NCI-H1417 treated with DMSO at 0.1 percent for 48 hours (cell line): Measurements from ENCODE around the gene CEMP1.

ENCODE experiments used
- DNase-seq: peaks from one replicate; lab custom pipeline; 2025; lab: John Stamatoyannopoulos, UW

CEMP1 gene

GRCh38 chr16:2500430-2500917 lies 30.7 kb downstream of the CEMP1 start:
- no peak for DNase-seq

DNA sequence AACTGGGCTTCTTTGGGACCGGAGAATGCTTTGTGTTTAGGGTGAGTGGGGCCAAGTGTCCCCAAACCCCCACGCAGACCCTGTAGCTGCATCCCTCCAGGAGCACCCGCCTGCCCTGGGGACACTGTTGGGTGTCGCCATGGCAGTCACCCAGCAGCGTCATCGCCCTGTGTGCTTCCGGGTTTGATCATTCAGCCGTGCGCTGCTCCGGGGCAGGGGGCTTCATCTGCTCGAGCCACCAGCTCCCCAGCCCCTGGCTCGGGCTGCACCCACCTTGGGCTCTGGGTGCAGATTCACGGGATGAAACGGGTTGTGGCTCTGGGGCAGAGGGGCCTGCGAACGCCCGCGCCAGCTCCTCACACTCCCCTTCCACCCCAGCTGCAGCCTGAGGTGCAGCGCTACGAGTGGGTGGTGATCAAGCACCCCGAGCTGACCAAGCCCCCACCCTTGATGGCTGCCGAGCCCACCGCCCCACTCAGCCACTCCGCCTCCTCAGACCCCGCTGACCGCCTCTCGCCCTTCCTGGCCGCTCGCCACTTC lies 31.2 kb downstream of the CEMP1 start:
- DNase-seq, result no peak

DNA sequence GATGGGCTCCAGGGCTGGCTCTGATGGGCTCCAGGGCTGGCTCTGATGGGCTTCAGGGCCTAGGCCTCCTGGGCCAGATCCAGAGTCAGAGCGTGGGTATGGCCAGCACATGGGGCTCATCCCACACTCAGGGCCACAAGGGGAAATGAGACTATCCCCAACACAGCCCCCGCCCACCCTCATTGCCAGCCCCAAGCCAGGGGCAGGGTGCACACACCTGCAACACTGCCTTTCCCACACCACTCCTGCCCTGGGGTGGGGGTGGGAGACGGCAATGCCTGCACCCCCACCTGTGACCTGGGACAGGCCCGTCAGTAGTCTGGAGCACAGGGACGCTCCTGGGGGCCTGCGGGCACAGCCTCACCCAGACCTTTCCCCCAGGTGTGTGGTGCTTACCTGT lies 31.8 kb downstream of the CEMP1 start:
- no peak for DNase-seq

- no peak for DNase-seq
Observed at GRCh38 chr16:2498531-2499253, 32.5 kb downstream of the CEMP1 start.

DNA sequence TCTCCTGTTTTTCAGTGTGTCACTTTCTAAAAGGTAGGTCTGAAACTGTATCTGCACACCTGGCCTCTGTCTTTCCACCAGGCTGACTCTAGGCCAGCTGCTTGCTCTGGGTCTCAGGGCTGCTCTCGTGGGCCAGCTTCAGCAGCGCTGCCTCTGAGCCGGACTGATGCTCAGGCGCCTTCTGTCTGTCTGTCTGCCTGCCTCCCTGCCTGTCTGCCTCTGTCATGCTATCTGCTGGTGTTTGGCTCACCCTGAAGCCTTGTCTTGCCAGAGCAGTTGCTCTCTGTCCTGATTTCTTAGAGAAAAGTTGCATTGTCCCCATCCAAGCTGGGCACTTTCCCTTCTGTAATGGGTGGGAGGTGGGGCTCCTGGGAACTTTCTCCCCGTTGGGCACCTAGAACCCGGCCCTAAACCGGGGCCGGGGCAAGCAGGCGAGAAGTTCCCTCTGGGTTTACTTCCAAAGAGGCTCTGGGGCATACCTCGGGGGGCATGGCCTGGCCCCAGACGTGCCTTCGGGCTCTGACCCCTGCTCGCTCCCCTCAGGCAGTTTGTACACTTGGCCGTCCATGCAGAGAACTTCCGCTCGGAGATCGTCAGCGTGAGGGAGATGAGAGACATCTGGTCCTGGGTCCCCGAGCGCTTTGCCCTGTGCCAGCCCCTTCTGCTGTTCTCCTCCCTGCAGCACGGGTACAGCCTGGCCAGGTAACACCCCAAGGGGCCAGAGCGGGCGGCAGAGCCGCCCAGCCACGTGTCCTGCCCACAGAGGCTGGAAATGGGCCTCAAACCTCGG lies 33.3 kb downstream of the CEMP1 start:
- DNase-seq, result no peak

DNA sequence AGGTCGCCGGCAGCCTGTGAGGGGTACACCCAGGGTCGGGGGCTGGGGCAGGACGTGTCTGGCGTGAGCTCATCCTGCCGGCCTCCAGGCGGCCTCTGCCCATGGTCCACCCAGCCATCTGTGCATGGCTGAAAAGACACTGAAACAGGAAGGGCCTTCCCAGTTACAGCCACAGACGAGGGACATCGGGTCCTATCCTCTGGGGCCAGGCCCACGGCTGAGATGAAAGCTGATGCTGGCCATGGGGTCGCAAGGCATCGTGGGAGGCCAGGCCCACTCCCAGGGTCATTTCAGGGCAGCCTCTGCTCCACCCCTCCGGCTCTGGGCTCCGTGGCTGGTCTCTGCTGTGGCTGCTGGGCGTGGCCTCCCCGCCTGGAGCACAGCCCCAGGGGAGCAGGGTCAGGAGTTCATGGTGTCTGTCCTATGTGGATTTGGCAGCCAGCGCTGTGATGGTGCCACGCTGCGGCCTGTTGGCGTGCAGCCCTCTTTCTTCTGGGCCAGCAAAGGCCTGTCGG lies 34.0 kb downstream of the CEMP1 start:
- DNase-seq, result no peak

GRCh38 chr16:2496223-2497115 lies 34.7 kb downstream of the CEMP1 start:
- no peak for DNase-seq

GRCh38 chr16:2495041-2495440 lies 36.2 kb downstream of the CEMP1 start:
- no peak for DNase-seq

DNA sequence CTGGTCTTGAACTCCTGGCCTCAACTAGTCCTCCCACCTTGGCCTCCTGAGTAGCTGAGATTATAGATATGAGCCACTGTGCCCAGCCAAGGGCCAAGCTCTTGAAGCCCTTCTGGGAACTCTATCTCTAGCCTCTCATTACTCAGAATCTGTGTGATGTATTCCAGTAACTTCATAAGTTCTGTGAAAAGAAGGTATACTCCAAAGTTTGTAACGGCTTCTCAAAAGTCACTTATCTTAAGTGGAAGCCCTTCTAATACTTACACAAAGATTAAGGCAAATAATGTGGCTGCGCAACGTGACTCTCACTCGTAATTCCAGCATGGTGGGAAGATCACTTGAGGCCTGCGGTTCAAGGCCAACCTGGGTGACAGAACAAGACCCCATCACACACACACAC lies 36.6 kb downstream of the CEMP1 start:
- no peak for DNase-seq

DNA sequence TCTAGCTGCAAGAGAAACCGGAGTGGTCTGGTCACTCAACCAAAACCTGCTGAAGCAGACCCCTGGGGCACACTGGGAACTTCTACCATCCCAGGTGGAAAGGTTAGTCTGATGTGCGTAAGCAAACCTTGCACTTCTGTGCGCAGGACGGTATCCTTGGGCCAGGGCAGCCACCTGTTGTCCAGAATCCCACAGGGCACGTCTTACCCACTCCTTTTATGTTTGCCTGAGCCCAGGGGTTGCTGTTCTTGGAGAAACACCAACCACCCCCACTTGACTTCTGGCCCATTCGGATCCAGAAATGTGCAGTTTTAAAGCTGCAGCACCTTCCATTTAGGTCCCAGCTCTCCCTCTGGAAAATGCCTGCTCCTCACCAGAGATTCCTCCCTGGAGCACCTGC lies 37.6 kb downstream of the CEMP1 start:
- DNase-seq, result no peak

GRCh38 chr16:2492292-2492691 lies 38.9 kb downstream of the CEMP1 start:
- DNase-seq, result no peak

GRCh38 chr16:2490190-2491105 lies 40.8 kb downstream of the CEMP1 start:
- DNase-seq, result no peak

- no peak for DNase-seq
Observed at GRCh38 chr16:2489581-2489980, 41.6 kb downstream of the CEMP1 start.

- no peak for DNase-seq
Observed at GRCh38 chr16:2487903-2488531, 43.2 kb downstream of the CEMP1 start.

DNA sequence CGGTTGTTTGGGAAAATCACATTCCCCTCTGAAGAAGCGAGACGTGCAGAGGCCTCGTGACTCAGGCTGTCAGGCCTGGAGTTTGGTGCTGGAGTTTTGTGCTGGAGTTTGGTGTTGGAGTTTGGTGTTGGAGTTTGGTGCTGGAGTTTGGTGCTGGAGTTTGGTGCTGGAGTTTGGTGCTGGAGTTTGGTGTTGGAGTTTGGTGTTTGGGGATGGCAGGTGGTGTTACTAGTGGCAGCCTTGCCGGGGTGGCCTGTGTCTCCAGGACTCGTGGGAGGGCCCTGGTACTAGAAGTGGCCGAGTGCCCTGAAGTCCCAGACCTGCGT lies 43.7 kb downstream of the CEMP1 start:
- DNase-seq, result no peak

DNA sequence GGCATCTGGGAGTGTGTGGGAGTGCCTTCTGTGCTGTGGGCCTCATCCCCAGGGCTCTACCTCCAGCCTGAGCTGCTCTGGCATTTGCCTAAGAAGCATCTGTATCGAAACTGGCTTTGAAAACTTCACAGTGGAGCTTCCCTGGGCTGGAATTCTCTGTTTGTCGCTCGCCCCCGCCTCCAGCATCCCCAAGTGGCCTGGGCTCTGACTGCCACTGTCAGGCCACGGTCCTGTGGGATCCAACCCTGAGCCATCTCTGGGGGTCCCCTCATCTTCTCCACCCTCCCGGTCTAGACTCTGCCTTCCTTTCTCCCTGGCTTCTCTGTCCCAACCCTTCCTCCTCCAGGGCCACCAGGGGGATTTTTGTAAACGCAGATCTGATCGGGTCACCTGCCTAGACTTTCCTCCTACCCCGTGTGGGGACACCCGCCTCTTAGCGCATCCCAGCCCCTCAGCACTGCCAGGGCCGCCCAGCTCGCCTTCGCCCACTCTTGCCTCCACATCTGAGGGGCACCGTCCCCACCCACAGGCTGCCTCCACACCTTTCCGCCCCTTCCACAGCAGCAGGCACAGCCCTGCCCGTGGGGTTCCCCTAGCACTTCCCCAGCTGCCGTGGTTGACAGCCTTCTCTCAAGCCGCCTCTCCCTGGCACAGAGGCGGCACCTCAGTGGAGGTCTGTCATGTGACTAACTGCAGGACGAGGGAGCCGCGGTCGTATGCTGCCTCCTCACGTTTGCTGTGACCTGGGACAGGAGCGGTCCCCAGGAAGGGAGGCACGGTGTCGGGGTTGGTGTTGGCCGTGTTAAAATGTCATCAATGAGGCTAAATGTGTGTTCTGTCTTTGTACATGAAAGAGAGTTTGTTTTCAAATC lies 44.3 kb downstream of the CEMP1 start:
- DNase-seq, result no peak

- DNase-seq, result no peak
Observed at GRCh38 chr16:2485811-2486507, 45.2 kb downstream of the CEMP1 start.

DNA sequence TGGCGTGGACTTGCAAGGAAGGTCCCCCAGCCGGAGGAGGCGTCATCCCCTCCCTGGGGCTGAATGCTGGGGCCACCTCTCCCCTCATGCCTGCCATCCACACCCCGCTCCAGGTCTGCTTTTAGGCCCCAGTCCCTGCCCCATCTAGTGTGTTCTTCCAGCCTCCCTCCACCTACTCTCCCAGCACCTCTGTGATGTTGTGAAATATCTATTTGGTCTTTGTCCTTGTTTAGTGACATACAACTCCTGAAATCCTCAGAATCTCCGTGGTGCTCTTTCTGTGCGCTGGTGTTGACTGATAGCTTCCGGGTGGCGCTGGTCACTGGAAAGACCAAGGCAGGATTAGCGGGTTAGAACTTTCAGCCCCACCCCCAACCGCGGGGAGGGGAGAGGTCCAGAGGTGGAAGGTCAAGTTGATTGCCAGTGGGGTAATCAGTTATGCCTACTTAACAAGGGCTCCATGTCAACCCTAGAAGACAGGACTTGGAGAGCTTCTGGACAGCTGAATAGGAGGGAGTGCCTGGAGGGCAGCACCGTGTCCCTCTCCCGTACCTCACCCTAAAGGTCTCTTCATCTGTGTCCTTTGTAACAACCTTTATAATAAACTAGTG lies 46.2 kb downstream of the CEMP1 start:
- DNase-seq, result no peak
